GM18868 (cell line): ENCODE data around the gene LIG1.

Source experiments
- ATAC-seq: cut with Tn5 transposase; IDR thresholded peaks from one replicate; pipeline ENCODE4 v1.9.1; 2021; ENCODE audit warnings: mild to moderate bottlenecking, moderate library complexity; ENCODE audit not compliant: unreplicated experiment

LIG1 gene

GRCh38 chr19:48169939-48170803 is at the start of gene LIG1, which contains the start of gene ZSWIM9:
TSS of gene LIG1 (minus strand) at chr19:48170344. CDS start at chr19:48165566, 4,778 bp downstream.
TSS of gene ZSWIM9 (plus strand) at chr19:48170680. CDS start at chr19:48171803, 1,123 bp downstream.
- peak; percentile 82 for ATAC-seq

- no peak for ATAC-seq
These were observed 48.9 kb upstream of the LIG1 start for GRCh38 chr19:48218997-48219396.

- no peak for ATAC-seq
These were observed 46.8 kb upstream of the LIG1 start for GRCh38 chr19:48216933-48217332.

DNA sequence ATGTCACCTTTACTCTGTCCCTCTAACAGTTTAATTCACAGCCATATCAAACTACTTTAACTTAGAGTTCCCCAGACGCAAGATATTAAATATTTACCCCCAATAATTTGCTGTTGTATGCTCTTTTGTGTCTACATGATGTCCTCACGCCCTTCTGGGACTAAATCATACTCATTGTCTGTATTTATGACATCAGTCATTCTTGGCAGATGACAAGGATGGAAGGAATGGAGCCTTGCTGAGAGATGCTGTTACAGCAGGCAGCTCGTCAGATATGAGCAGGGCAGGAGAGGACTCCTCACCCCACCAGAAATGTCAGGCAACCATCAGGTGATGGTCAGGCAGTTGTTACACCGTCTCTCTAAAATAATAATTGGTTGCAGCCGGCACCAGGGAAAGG is 43.8 kb upstream of the LIG1 start:
- no peak for ATAC-seq

DNA sequence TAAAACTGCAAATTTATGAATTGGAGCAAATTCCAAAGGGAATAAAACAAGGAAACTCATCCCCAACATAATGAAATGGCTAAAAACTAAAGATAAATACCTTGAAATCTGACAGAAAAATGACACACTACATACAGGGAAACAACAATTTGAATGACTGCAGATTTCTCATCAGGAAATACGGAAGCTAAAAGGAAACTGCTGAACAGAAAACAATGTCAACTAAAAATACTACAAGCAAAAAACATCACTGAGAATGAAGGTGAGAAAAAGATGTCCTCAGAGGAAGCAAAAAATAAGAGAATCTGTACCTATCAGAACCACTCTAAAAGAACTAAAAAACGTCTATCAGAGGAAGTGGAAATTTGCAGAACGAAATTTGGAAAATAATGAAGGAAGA is 39.9 kb upstream of the LIG1 start:
- no peak for ATAC-seq

GRCh38 chr19:48206397-48207093 is 36.4 kb upstream of the LIG1 start:
- ATAC-seq = no peak

DNA sequence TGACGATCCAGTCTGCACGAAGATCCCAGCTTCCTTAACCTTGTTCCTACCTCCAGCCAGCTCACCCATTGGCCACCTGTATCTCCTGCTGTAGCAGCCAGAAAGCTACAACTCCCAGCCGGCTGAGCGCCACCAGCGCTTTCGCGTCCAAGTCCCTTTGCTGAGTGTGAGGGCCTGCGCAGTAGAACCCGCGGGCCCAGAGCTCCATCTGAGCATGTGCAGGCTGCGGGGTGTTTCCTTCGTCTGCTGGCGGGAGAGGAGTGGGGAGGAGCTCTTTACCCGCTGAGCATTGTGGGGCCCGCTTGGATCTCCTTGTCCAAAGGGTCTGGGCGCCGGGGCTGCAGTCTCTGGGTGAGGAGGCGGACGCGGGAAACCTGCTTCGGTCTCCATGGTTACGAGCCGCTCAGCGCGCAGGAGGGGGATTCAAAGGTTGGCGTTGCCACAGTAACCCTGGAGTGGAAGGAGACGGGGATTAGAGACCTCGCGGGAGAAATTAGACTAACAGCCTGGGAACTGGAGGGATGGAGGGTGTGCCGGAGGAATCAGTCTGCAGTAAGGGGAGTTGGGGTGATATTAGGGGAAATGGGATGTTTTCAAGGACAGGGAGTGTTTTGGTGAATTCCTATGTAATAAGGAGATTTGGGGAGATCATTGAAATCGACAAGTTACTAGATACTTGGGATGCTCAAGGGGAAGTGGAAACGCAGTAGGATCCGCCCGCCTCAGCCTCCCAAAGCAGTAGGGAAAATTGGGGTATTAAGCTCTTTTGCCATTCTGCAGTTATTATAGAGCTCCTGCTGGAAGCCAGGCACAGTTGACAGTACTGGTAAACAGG is 33.9 kb upstream of the LIG1 start:
- peak; percentile 95 for ATAC-seq

- ATAC-seq = no peak
These were observed 33.2 kb upstream of the LIG1 start for GRCh38 chr19:48203222-48203793.

DNA sequence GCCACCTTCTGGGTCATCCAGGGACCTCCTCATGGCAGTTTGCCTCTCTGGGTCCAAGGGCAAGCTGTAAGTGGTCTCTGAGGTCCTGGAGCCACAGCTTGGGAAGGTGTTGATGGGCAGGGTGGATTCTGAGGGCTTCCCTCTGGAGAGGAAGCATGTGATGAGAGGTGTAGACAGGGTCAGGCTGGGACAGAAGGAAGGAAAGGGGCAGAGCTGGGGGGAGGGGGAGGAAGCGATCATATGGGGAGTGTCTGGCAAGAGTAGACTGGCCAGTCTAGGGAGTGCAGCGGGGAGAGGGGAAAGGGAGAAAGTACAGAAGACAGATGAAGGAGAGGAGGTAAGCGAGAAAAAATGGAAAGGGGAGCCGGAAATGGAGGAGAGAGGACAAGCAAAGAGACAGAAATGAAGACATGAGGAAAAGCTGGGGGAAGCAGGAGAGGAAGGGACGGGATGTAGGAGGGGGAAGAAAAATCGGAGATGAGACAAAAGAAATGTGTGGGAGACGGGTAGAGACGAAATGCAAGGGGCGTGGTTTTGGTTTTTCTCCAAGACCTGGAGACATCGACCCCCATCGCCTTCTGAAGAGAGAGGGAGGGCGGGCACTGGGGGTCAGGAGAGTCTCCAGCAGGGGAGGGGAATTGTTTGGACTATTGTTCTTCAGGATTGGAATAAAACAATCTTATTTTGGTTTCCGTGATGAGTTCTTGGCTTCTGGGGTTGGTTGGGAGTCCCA is 27.0 kb upstream of the LIG1 start:
- no peak for ATAC-seq

DNA sequence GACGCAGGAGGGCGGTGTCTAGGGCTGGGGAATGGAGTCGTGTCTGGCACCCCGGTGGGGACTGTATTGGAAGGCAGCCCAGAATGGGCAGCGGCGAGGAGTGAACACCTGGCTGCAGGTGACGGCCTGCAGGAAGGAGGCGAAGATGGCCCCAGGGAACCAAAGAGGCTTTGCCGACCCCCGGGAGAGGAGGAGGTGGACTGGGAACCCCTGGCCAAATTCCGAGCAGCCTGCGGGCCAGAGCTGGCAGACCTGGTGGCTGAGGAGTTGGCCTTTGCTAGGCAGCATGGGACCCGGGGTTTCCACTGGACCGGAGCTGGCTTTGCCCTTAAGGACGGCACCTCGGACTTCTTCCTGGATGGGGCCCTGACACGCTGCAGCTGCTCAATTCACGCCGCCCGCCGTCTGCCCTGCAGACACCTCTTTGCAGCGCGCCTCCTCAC is 26.2 kb upstream of the LIG1 start:
- ATAC-seq = no peak

DNA sequence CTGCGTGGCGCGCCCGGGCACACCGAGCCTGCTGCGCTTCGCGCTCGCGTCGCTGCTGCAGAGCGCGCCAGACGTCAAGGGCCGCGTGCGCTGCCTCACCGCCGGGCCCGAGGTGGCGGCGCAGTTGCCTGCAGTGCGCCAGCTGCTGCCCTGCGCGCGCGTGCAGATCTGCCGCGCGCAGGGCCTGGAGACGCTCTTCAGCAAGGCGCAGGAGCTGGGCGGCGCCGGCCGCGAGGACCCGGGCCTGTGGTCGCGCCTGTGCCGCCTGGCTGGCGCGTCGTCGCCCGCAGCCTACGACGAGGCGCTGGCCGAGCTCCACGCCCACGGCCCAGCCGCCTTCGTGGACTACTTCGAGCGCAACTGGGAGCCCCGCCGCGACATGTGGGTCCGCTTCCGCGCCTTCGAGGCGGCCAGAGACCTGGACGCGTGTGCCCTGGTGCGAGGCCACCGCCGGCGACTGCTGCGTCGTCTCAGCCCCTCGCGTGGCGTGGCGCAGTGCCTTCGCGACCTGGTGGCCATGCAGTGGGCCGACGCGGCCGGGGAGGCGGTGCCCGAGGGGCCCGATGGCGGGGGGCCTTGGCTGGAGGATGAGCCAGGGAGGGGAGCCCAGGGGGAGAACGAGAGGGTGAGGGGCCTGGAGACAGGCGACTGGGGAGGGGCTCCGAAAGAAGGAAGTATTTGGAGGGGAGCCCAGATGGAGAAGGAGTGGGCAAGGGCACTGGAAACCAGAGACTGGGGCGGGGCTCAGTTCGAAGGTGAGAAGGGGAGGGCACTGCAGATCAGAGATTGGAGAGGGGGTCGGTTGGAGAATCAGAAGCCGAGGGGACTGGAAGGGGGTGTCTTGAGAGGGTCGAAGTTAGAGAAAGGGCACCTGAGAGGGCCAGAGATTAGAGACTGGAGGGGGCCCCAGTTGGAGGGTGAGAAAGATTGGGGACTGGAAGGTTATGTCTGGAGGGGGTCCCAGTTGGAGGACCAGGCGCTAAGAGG is 25.0 kb upstream of the LIG1 start:
- ATAC-seq = no peak

- ATAC-seq = no peak
These were observed 24.1 kb upstream of the LIG1 start for GRCh38 chr19:48194041-48194843.

DNA sequence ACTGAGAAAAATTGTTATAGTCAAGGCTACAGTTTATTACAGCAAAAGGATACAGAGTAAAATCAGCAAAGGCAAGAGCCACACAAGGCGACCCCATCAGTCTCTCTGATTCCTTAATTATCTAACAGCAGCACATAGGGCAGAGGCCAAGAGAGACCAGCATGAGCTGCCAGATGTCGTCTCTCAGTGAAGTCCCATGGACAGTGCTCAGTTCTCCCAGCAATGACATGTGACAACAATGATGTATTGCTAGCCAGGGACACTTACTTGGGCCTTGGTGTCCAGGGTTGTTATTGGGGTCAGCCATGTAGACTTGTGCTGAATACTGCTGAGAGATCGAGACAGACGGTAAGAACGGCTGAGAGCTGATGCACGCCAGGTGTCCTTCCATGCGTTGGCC is 22.6 kb upstream of the LIG1 start:
- ATAC-seq = no peak

DNA sequence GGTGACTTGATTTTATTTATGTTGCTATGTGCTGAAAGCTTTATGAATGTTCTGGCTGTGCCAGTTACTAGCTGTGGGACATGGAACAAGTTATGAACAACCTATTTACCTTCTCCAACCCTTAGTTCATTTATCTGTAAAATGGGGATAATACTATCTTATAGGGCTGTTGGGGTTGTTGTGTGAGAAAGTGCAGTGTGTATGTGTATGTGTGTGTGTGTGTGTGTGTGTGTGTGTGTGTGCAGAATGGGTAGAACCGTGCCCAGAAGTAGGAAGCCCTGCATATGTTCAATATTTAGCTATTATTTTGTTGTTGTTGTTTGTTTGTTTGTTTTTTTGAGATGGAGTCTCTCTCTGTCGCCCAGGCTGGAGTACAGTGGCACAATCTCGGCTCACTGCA is 20.7 kb upstream of the LIG1 start:
- ATAC-seq = no peak

GRCh38 chr19:48190288-48190884 is 20.2 kb upstream of the LIG1 start:
- no peak for ATAC-seq

GRCh38 chr19:48186541-48186991 is 16.4 kb upstream of the LIG1 start:
- no peak for ATAC-seq

DNA sequence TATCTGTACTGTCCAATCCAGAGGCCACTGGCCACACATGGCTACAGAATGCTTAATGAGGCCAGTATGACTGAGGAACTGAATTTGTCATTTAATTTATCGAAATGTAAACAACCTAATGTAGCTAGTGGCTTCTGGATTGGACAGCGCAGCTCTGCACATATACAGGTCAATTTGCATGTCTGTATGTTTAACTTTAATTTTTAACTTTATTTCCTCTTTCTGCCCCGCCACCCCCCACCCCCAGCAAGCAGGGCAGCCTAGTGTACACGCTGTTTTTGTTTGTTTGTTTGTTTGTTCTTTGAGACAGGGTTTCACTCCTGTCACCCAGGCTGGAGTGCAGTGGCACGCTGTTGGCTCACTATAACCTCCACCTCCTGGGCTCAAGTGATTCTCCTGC is 15.9 kb upstream of the LIG1 start:
- ATAC-seq = no peak

GRCh38 chr19:48183356-48183755 is 13.2 kb upstream of the LIG1 start:
- no peak for ATAC-seq
